ENCODE measurements around the gene PEX14. TPM values are rescaled to one million over a fixed set of nuclear protein-coding genes. Genes with fewer than 3 reads are reported as not detected.

Gene PEX14
- total and polyA plus RNA-seq, 9 of the 15 experiments (the other 6 are each of a cell fraction or from before 2014, with no cell fraction given) = 2.6 to 45.7 (median 22.7) TPM

DNA sequence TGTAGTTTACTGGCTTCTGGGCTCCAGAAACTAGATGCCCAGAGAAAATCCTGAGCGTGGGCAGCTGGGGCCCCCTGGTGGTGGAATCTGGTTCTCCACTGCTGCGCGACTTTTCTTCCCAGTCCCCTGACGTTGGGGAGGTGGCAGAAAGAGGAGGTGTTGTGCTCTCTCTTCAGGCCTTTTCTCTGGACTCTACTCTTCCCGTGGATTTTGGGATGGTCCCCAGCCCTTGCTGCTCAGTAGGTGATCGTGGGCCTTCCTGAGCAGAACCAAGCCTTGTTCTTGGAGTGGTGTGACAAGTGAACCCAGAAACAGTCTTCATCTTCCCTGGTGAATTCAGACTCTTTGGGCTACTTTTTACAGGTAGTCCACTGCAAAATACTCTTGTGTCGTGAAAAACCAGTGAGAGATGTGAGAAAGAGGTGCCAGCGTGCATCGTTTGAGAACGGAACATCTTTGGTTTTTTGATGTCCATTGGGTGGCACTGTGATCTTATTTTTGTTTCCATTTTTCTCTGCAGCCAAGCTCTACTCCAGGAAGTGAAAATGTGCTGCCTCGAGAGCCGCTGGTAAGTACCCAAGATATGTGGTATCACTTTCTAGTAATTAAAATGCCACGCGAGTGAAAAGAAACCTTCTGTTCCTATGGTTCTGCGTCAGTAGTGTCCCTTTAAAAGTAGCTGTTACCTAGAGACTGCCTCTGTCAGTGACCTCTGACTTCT is 20.2 kb downstream of the PEX14 start (continued):
- TF ChIP-seq U2AF1 (optimal IDR thresholded peaks at IDR 0.05; ENCODE audit: low read depth, low read length) (no peak), ZNF146 (CRISPR knock-in tag; IDR thresholded peaks at IDR 0.05; ENCODE audit: unreplicated experiment) (no peak), KLF13 (tag; IDR thresholded peaks at IDR 0.05; ENCODE audit: borderline replicate concordance, low read depth) (no peak), CBX1 (IDR thresholded peaks at IDR 0.05; ENCODE audit: low read depth) (no peak), L3MBTL2 (IDR thresholded peaks at IDR 0.05) (peak; percentile 38; the same call in 1 of the 2 replicates), CTCF (IDR thresholded peaks at IDR 0.05 in 2 of 3, conservative IDR thresholded peaks at IDR 0.05 in 1 of 3; ENCODE audit: insufficient read depth in 2 of 3, low read depth in 1 of 3, low read length in 3 of 3) (peak; percentile 94 to 97 (median 95)), C11orf30 (IDR thresholded peaks at IDR 0.05; ENCODE audit: low read depth) (no peak), HDAC3 (IDR thresholded peaks at IDR 0.05; ENCODE audit: borderline replicate concordance, partially characterized antibody) (no peak), LEF1 (IDR thresholded peaks at IDR 0.05) (no peak), REST (IDR thresholded peaks at IDR 0.05; ENCODE audit: borderline replicate concordance) (peak; percentile 80), REST (CRISPR knock-in tag; IDR thresholded peaks at IDR 0.05; ENCODE audit: low read depth) (no peak)
- TF ChIP-seq, protein P1, sequence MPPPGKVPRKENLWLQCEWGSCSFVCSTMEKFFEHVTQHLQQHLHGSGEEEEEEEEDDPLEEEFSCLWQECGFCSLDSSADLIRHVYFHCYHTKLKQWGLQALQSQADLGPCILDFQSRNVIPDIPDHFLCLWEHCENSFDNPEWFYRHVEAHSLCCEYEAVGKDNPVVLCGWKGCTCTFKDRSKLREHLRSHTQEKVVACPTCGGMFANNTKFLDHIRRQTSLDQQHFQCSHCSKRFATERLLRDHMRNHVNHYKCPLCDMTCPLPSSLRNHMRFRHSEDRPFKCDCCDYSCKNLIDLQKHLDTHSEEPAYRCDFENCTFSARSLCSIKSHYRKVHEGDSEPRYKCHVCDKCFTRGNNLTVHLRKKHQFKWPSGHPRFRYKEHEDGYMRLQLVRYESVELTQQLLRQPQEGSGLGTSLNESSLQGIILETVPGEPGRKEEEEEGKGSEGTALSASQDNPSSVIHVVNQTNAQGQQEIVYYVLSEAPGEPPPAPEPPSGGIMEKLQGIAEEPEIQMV (tag; conservative IDR thresholded peaks at IDR 0.05; ENCODE audit: low read depth) = no peak
- TF ChIP-seq, protein P2, sequence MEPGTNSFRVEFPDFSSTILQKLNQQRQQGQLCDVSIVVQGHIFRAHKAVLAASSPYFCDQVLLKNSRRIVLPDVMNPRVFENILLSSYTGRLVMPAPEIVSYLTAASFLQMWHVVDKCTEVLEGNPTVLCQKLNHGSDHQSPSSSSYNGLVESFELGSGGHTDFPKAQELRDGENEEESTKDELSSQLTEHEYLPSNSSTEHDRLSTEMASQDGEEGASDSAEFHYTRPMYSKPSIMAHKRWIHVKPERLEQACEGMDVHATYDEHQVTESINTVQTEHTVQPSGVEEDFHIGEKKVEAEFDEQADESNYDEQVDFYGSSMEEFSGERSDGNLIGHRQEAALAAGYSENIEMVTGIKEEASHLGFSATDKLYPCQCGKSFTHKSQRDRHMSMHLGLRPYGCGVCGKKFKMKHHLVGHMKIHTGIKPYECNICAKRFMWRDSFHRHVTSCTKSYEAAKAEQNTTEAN (CRISPR knock-in tag; IDR thresholded peaks at IDR 0.05) = no peak
